HG02938 (cell line): Measurements from ENCODE around the gene PNLIPRP1.

Experiments used
- ATAC-seq: cut with Tn5 transposase; IDR thresholded peaks from one replicate; pipeline ENCODE4 v1.9.1; 2021; ENCODE audit warnings: mild to moderate bottlenecking, moderate library complexity; ENCODE audit not compliant: unreplicated experiment

The PNLIPRP1 gene

DNA sequence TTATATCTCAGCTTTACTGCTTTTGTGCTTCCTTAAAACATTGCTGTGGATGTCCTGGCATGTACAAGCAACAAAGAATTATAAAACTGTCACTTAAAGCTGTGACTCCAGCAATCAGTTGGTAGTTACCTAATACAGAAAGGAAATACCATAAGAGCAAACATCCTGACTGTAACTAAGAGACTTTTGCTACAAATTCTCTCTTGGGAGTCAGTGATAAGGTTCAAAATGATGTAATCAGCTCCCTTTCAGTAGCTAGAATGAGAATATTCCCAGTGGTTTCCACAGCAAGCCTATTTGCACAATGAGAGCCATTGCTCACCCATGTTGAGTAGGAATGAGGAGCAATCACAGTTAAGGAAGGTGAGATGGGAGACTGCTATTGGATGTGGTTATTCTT, 7.6 kb downstream of the PNLIPRP1 start:
- no peak for ATAC-seq

DNA sequence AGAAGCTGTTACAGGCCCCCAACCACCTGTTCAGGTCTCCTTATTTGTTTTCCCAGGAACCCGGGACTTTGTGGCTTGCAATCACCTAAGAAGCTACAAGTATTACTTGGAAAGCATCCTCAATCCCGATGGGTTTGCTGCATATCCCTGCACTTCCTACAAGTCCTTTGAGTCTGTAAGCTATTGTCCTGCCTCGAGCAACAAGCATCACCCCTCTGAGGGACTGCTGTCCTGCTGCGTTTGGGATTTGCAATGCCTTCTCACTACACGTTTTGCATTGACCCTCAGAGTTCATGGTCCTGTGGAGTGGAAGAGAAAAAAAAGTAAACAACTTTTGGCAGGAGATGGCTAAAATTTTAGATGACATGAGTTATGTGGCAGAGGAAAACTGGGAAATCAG, 9.2 kb downstream of the PNLIPRP1 start:
- no peak for ATAC-seq

DNA sequence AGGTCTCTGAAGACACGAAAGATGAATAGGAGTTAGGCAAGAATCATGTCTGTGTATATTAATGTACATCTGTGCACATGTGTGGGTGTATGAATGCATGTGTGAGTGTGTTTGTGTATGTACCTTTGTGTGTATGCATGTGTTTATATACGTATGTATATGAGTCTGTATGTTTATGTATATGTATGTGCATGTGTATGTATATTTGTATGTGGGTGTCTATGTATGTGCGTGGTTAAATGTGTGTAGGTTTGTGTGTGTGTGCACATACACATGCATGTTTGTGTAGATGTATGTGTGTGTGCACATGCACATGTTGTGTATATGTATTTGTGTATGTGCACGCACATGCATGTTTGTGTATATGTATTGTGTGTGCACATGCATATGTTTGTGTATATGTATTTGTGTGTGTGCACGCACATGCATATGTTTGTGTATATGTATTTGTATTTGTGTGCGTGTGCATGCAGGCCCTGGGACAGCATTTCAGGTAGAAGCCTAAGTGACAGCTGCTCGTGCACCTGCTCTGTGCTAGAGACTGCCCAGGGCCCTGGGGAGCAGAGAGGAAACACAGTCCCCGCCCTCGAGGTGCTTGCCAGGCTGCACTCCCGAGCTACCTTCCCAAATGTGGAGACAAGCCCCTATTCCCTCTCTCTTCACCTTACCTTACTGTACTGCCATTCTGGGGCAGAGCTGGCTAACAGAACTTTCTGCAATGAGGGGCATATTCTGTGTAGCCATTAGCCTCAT, 12.1 kb downstream of the PNLIPRP1 start:
- ATAC-seq = no peak

DNA sequence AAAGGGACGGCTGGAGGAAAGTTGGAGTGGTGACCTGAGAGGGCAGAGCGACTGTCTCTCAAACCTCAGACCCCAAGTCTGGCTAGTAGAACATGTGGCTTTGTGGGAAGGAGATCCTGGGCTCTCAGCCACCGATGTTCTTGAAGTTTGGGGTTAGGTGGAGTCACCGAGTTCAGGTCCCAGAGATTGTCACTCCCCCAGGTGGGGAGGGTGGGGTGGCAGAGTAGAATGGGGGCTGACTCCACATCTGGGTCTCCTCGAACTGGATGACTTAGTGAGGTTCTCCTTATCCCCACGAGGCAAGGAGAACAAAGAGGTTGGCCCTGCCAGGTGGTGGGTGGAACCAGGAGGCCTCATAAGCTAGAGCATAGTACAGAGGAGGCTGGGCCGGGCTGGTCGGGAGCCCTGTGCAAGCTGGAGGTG, 15.3 kb downstream of the PNLIPRP1 start:
- no peak for ATAC-seq

DNA sequence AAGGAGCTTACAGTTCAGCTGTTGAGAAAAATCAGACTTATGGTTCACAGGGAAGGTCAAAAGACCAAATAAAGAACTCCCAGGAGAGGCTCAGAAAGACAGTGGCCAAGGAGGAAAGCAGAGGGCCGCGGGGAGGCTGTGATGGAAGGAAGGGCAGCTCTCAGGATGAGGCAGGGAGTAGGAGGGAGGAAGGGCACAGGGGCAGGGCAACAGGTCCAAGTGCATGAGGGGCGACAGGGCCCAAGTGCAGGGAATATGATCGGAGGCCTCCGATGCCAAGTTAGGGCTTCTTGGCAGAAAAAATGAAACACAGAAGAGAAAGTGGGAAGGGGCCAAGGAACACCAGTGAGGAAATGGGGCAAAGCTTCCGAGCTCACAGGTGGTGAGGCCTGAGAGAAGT, 16.6 kb downstream of the PNLIPRP1 start:
- ATAC-seq = no peak

DNA sequence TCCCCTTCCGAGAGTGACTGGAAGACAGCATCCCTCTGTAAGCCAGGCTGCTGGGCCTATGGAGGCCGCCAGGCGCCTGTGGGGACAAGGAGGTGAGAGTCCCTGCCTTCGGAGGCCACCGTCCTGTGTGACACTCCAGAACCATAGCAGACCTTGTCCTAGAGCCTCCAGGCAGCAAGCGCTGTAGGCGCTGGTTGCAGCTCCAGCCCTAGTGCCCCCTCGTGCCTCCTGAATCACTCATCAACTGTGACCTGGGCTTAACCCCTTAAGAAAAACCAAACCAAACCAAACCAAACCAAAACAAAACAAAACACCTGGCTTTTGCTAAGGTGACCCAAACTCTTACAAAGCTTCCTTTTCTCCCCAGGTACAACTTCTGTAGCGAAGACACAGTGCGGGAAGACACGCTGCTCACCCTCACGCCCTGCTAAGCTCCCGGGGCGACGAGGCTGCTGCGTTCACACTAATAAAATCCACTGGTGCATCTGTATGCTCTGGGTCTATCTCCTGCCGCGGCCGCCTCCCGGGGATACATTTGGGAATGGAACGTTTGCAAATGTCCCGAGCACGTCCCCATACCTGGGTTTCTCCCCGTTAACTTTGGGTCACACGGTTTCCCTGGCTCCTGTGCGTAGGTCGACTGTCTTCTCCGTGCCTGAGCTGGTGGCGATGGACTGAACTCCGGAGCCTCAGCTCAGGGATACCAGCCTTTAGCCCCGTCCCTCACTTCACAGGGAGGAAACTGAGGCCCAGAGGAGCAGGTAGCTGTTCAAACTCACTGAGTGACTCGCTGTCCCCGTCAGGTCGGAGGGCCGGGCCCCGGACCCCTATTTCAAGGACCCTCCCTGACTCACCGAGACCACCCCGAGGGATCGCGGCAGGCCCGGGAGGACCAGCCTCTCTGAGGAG, 18.2 kb downstream of the PNLIPRP1 start:
- ATAC-seq = no peak

DNA sequence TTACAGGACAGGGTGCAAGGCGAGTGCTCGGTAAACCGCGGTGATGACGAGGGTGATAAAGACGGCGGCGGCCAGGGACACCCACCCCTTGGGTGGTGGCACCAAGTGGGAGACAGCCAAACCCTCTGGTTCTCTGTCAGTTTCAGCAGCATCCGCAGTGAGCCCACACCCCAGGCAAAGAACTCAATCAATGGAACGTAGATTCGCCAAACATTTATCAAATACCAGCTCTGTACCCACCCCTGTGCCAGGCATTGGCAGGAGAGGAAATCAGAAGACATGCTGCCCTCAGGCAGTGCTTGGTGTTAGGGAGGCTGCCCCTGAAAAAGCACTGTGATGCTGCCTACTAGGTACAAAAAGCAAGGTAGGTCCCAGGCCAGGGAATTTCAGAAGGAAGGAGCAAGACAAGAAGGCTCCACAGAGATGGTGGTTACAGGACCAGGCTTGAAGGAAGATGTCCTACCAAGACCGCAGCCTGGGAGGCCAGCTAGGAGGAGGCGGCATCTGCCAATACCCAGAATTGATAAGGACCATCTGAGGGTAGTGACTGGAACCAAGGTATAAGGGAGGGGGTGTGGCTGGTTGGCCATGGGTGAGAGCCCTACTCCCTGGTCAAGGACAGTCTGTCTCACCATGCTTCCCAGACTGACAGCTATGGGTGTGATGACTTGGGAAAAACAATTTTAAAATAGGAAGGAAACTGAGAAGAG, 19.8 kb downstream of the PNLIPRP1 start:
- ATAC-seq = no peak

DNA sequence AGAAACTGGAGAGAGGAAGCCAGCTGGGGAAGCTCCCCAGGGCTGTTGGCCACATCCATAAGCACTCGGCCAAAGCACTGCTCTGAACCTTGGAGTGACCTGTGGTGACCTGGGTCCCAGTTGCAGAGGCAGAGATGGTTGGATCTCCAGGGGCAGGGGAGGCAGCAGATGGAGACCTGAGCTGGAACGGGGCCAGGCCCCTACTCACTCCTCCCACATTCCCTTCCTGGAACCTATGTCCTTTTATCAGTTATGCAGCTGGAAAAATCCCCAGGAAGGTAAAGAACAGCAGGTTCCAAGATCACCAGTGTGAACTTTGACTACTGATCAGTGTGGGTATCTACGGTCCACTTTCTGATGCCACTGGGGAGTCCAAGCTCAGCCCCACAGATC, 20.4 kb downstream of the PNLIPRP1 start:
- no peak for ATAC-seq

DNA sequence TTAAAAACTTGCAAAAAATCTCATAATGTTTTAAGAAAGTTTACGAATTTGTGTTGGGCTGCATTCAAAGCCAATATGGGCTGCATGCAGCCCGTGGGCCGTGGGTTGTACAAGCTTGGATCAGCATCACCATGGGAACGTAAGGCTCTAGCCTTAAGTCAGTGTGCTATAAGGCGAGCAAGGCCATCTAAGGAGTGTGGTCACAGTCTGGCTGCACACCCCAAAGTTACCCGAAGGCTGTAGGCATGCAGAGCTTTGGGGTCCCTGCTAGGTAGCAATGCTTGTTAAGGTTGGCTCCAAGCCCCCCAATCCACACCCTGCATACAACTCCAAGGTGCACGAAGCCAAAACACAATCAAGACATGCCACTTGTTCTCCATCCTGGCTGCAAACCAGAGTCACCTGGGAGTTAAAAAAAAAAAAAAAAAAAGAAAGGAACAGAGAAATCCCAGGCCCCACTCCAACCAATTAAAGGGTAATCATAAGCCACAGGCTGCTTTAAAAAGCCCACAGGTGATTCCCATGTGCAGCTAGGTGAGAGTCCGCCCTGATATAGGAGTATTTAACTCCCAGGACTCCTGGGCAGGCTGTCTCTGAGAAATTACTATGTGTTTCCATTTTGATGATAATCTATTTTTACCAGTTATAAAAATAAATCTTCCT, 21.5 kb downstream of the PNLIPRP1 start:
- ATAC-seq = no peak

DNA sequence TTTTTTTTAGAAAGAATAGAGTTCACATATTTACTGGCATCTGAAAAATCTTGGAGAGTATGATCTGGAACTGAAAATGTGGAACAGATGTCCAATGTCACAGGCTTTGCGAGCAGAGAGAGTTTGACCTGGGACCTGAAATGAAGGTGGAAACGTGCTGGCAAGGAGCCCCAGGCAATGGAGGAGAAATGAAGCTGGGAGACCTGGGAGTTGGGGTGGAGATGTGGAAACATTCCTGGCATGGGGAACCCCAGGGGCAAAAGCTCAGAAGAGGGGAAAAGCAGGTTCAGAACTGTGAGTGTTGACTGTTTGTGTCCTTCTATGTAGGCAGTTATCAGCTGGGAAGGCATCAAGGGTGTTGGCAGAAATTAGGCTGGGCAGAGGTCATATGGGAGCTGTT, 22.7 kb downstream of the PNLIPRP1 start:
- ATAC-seq = no peak

DNA sequence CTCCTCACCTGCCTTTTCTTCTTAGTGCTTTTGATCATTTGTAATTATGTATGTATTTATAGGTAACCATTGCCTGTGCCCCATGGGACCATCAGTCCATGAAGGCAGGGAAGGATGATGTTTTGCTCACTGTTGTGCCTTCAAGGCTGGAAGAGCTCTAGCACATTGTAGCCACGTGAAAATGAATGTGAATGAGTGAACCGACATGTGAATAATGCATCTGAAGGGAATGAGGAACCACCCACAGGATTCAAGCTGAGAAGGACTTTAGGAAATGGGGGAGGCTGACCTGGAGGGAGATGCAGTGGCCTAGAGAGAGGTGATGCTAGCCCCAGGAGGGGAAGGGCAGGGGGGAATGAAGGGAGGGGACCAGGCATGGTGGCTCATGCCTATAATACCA, 24.0 kb downstream of the PNLIPRP1 start:
- ATAC-seq = no peak

DNA sequence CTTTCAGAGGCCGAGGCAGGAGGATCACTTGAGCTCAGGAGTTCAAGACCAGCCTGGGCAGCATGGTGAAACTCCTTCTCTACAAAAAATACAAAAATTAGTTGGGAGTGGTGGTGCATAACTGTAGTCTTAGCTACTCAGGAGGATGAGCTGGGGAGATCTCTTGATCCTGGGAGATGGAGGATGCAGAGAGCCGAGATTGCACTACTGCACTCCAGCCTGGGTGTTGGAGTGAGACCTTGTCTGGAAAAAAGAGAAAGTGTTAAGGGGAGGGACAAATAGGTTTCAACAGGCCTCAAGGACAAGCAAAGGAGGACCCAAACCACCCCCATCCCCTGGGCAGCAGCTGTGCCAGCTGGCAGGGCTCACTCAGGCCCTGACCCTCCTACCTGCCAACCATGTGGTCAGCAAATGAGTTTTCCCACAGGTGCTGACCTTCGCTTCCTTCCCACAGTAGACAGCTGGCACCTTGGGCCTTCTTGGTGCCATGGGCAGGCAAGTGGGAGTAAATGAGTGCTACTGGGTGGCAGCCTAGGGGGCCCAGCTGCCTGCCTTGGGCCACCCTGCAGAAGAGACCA, 24.5 kb downstream of the PNLIPRP1 start:
- ATAC-seq = no peak

DNA sequence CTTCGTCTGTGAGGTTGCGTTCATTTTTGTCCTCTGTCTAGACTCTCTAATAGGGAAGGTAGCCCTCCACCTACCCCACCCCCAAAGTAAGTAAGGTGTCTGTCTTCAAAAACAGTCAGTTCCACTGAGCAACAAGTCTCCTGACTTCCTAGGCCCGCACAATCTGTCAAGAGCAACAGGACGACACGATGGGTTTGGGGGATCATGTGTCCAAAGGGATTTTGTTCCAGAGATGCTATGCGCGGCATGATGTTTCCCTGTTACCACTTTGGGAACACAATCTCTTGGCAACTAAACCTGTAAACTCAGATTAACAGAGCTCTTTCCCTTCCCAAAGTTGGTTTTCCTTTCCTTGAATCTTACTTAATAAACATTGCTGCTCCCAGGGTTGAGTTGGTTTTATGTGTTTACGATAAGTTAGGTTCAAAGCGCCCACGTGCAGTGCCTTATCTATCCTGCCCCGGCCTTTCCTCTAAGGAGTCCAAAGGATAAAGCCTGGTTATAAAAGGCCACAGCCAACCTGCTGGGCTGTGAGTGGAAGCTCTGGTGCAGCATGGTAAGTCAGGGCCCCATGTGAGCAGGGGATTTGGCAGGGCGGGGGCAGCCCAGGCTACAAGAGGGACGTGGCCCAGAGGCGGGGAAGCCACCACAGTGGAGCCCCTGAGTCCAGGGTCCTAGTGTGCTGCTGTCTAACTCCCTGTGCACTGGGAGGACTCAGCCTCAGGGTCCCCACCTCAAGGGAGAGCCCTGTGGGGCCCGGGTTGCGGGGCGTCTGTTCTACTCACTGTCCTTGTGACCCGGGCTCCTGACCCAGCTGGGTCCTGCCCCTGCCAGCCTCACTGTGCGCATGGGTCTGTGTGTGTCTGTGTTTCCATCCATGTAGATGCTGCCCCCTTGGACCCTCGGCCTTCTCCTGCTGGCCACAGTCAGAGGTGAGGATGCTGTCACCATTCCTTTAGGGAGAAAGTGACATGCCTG, 30.0 kb downstream of the PNLIPRP1 start, which contains the start of gene PNLIPRP2:
Gene PNLIPRP2, plus strand, starts transcription at position 531 of the 978 bp plus-strand sequence.
- no peak for ATAC-seq

DNA sequence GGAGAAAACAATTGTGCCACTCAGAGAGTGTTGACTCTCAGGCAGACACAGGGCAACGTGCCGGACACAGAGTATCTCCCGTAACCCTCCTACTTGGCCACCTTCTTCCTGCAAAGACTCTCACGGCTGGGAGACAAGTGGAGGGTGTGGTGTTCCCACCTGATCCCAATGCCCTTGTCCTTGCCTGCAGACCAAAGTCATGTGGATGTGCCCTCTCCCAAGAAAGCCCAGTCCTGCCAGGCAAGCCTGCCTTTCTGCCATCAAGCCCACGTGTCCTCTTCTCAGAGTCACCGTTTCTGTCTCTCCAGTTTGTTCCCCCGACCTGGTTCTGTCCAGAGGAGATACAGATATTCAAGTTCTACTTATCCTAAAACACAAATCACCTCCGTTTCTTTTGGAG, 30.7 kb downstream of the PNLIPRP1 start:
- ATAC-seq = no peak

DNA sequence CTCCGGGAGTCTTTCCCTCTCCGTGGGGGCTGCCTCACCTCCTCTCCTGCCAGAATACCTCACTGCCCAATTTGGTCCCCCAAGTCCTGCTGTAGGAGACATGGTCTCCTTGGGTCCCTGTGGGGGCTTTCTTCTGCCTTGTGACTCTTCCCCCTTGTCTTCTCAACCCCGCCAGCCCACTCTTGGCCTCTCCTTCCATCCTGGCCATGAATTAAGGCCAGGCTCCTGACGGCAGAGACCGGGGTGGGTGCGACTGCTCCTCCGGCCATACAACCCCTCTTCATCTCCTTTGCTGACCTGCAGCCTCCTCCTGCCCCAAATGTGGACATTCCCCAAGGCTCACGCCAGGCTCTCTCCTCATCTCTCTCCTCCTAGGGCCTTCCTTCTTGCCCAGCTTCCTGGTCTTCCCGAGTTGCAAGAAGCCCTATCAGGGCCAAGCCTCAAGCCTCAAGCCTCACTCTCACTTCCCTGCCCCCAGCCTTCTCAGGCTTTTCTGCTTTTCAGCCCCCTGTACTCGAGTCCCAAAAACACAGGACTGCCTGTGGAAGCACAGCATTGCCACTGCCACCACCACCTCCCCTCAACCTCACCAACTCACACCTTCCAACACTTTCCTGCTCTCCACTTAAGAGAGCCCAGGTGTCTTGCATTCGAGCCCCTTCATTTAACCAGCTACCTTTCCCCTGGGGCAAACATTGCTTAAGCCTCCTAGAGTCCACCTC, 31.3 kb downstream of the PNLIPRP1 start:
- no peak for ATAC-seq

DNA sequence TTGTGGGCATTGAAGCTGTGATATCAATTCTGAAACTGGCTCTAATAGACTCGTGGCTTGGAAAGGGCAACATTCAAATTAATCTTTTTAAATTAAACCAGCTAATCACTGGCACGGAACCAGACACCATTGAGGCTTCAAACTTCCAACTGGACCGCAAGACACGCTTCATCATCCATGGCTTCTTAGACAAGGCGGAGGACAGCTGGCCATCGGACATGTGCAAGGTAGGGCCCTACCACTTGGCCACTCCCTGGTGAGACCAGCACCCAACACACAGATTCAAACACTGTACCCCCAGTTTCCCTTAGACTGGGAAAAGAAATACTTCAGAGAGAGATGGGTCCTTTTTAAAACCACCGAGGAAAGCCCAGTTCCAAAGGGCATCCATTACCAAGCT, 35.1 kb downstream of the PNLIPRP1 start:
- ATAC-seq = no peak

DNA sequence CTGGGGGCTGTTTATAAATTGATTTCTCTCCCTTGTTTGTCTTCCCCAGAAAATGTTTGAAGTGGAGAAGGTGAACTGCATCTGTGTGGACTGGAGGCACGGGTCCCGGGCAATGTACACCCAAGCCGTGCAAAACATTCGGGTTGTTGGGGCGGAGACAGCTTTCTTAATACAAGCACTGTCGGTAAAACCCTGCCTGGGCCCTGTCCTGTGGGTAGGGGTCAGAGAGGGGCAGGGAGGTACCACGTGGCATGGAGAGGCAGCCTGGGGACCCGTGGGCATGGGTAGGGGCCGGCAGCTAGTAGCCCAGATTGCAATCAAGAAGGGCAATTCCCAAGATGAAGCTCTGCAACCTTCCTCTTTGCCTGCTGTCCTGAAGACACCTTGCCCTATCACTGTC, 36.1 kb downstream of the PNLIPRP1 start:
- no peak for ATAC-seq

DNA sequence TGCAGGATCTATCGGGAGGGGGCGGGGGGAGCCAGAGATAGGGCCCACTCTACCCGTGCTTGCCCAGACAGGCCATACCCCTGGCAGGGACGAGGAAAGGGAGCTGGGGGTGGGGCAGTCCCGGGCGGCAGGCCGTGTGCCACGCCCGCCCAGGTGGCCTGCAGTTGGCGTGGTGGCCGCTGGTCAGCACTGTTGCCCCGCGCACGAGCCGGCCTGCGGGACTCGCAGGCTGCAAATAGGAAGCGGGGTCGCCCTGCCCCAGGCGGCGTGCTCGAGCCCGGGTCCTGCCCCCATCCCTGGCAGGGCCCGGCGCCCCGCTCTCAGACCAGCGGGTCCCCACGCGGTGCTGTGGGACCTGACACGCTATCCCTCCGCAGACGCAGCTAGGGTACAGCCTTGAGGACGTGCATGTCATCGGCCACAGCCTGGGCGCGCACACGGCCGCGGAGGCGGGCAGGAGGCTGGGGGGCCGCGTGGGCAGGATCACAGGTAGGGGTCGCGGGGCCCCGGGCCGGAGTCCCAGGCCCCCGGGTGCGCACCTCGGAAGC, 36.7 kb downstream of the PNLIPRP1 start:
- no peak for ATAC-seq
